ENCODE data around the gene RFX3. TPM values are rescaled to one million over a fixed set of nuclear protein-coding genes. Genes with fewer than 3 reads are reported as not detected.

Gene RFX3
- total RNA-seq, 1 experiment from 2014 or later, result 9.9 TPM

DNA sequence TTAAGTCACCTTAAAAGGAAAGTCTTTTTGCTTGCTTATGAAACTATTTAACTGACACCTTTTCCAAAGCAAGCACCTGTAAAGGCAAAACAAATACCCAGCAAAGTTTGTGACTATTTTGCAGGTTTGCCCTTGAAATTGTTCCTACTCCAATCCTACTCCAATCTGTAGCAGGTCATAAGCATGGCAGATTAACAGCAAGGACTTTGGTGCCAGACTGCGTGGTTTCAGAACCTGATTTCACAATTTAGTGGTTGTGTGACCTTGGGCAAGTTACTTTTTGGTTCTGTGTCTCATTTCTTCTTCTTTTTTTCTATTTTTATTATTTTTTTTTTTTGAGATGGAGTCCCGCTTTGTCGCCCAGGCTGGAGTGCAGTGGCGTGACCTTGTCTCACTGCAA, 282.1 kb downstream of the RFX3 start:
- Histone ChIP-seq H3T11ph (ENCODE audit: low read length) (no peak overlapping the region), H3K9me3 (ENCODE audit: control insufficient read depth, low read depth, low read length) (no peaks in the 10 kb centered on the region), H3K79me2 (ENCODE audit: insufficient read depth, low read length) (no peaks in the 10 kb centered on the region), H3K4me1 (ENCODE audit: insufficient read depth, low read length) (no peaks in the 10 kb centered on the region), H2BK5ac (ENCODE audit: insufficient read length, low read length) (no peak overlapping the region), H4K5ac (ENCODE audit: insufficient read length, low read depth, low read length) (no peak overlapping the region), H2BK120ac (ENCODE audit: low read depth, low read length, poor library complexity, severe bottlenecking) (no peak overlapping the region), H2BK20ac (ENCODE audit: low read depth, low read length, poor library complexity, severe bottlenecking) (no peak overlapping the region), H3K23ac (ENCODE audit: insufficient read length, low read depth, low read length) (no peak overlapping the region), H3K56ac (ENCODE audit: insufficient read length, low read depth, low read length) (no peak overlapping the region), H3K27me3 (ENCODE audit: insufficient read depth, low read length) (no peaks in the 10 kb centered on the region), H4K8ac (replicated peaks; ENCODE audit: insufficient read length, low read depth, low read length) (no peak overlapping the region), H3K4ac (ENCODE audit: low read depth, low read length) (no peak overlapping the region), H3K9ac (ENCODE audit: extremely low read depth, insufficient read length, low read length) (no peak overlapping the region), H2AFZ (ENCODE audit: low read length) (no peak overlapping the region), H4K20me1 (ENCODE audit: control insufficient read depth, insufficient read depth, insufficient read length) (no peaks in the 10 kb centered on the region), H3K23me2 (ENCODE audit: insufficient read length, low read depth, low read length, poor library complexity, severe bottlenecking) (no peaks in the 10 kb centered on the region), H3K79me1 (ENCODE audit: insufficient read depth, low read depth, low read length, poor library complexity, severe bottlenecking) (no peaks in the 10 kb centered on the region), H2AK5ac (ENCODE audit: insufficient read length, low read length) (no peak overlapping the region), H2BK15ac (ENCODE audit: low read depth, low read length) (no peak overlapping the region), H3K14ac (ENCODE audit: insufficient read depth, low read length) (no peak overlapping the region), H4K91ac (ENCODE audit: insufficient read length, low read depth, low read length) (no peak overlapping the region), H3K4me2 (ENCODE audit: insufficient read depth, insufficient read length, low read length) (no peak overlapping the region), H3K27ac (ENCODE audit: insufficient read length, low read depth, low read length) (no peak overlapping the region), H2BK12ac (ENCODE audit: insufficient read length, low read depth, low read length) (no peak overlapping the region), H3K18ac (ENCODE audit: insufficient read length, low read depth, low read length) (no peak overlapping the region)
- Mint-ChIP-seq H3K4me1 (peaks cover 15 to 17% of the 10 kb centered on the region in 2 experiments), H3K36me3 (ENCODE audit: insufficient read depth in 1 of 3, low read depth in 3 of 3) (no peaks in the 10 kb centered on the region; a peak in 2 of 7 replicates), H3K27ac (no peak overlapping the region), H3K9me3 (no peaks in the 10 kb centered on the region), H3K4me3 (no peak overlapping the region), H3K27me3 (ENCODE audit: low read depth) (no peaks in the 10 kb centered on the region)
- TF ChIP-seq, protein P1, sequence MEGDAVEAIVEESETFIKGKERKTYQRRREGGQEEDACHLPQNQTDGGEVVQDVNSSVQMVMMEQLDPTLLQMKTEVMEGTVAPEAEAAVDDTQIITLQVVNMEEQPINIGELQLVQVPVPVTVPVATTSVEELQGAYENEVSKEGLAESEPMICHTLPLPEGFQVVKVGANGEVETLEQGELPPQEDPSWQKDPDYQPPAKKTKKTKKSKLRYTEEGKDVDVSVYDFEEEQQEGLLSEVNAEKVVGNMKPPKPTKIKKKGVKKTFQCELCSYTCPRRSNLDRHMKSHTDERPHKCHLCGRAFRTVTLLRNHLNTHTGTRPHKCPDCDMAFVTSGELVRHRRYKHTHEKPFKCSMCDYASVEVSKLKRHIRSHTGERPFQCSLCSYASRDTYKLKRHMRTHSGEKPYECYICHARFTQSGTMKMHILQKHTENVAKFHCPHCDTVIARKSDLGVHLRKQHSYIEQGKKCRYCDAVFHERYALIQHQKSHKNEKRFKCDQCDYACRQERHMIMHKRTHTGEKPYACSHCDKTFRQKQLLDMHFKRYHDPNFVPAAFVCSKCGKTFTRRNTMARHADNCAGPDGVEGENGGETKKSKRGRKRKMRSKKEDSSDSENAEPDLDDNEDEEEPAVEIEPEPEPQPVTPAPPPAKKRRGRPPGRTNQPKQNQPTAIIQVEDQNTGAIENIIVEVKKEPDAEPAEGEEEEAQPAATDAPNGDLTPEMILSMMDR (conservative IDR thresholded peaks at IDR 0.05), result no peak
- DNase-seq, result no peak
- no CpG with 5 or more reads among the region's 4 CpGs for WGBS (ENCODE audit: extremely low coverage, insufficient read length, low lambda C conversion rate)

All from H9 (cell line).